HG02981 (cell line): ENCODE results near the gene FBXO17.

Experiments
- ATAC-seq: cut with Tn5 transposase; IDR thresholded peaks from one replicate; pipeline ENCODE4 v1.9.1; 2021; ENCODE audit warnings: mild to moderate bottlenecking, moderate library complexity; ENCODE audit not compliant: unreplicated experiment

Gene FBXO17

DNA sequence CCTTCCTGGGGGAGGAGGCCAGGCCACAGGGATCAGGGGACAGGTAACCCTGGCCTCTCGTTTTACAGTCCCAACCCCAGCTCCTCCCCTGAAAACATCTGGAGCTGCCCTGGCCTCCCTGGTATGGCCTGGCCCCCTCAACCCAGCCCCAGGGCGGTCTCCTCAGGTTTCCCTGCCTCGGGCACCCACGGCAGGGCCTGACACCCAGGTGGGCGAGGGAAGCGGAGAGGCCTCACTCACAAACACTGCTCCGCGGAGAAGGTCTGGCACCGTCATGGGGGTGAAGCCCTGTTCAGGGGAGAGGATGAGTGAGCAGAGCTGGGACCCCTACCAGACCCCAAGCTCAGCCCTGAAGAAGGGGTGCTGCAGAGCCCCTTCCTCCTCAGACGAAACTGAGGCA, 57.0 kb downstream of the FBXO17 start:
- ATAC-seq = no peak

- ATAC-seq = no peak
These were observed 57.5 kb downstream of the FBXO17 start for GRCh38 chr19:38917921-38918491.

GRCh38 chr19:38917516-38917915, 58.0 kb downstream of the FBXO17 start:
- no peak for ATAC-seq

DNA sequence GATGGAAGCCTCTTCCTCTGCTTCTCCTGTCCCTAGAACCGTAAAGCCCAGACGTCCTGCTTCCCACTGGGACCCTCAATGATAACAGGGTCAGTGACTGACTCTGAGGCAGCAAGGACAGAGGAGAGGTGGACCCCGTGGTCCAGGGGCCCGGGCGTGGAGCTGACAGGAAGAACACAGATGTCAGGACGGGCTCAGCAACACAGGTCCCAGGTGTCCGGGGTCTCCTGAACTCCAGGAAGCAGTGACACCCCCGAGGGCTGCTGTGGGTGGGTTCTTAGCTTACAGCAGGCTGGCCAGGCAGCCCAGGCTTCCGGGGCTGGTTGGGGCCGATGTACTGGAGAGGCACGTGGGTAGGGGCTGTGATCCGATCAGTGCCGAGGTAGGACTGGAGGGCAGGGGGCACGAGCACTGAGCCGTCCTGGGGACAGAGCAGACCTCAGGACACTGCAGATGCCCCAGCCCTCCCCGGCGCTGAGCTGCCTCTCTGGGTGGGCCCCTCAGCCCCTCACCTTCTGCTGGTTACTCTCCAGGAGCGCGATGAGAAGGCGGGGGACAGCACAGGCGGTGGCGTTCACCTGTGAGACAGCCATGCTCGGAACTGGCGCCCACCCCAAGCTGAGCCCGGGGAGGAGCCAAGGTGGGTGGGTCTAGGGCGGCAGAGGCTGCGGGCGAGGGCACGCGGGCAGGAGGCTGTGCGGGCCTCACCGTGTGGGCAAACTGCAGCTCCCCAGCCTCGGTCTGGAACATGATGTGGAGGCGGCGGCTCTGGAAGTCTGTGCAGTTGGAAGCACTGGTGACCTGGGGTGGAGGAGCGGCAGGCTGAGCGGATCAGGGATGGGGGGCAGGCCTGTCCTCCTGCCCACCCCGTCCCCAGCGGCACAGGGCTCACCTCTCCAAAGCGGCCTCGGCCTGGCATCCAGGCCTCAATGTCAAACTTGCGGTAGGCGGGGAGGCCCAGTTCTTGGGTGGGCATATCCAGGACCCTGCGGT, 59.9 kb downstream of the FBXO17 start:
- ATAC-seq = no peak

- ATAC-seq = no peak
These were observed 61.6 kb downstream of the FBXO17 start for GRCh38 chr19:38913958-38914357.

DNA sequence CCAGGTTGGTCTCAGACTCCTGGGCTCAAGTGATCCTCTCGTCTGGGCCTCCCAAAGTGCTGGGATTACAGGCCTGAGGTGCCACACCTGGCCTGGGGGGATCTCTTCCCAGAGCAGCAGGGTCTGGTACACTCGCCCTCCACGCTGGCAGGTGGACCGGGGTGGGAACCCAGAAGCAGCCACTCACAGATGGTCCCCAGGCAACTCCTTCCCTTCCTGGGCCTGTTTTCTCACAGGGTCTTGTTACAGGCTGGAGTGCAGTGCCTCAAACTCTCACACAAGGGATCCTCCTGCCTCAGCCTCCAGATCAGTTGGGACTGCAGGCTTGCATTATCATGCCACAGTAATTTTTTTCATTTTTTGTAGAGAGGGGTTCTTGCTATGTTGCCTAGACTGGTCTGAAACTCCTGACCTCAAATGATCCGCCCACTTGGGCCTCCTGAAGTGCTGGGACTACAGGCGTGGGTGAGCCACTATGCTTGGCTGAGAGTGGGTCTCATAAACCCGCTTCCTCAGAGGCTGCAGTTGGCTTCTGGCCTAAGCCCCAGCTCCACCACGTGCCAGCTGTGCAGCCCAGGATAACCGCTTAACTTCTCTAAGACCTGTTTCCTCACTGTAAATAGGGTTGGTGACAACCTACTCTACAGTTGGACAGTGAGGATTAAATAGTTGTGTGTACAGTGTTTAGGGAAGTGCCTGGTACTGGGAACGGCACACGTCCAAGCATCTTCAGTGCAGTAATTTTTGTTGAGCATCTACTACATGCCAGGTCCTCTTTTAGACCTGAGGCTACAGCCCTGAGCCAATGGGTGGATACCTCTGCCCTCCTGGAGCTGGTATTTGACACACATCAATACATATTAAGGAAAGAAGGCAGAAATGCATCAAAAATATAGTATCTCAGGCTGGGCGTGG, 62.7 kb downstream of the FBXO17 start:
- no peak for ATAC-seq

DNA sequence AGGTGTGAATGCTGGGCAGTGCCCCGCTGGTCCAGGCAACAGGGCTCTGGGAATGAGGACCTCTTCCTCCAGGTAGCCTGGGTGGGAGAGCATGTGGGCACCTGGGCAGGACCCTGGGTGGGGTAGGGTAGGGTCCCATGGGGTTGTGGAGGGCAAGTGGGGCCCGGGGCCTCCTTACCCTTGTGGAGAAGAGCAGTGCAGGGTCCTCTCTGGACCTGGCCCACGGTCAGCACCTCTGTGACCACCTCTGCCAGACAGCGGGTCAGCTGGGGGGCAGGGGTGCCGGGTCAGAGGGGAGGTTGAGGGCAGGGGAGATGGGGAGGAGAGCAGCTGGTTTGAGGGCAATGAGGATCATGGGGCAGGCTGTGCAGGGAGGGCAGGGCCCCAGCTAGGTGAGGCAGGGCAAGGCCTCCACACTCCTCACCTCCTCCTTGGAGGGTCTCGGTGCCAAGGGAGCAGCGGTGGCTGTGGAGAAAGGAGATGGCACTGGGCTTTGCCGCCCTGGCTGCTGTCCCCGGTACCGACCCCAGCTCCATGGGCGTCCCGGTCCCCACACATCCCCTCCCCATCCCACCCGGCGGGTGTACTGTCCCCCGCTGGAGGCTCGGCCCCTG, 64.0 kb downstream of the FBXO17 start:
- ATAC-seq = no peak

DNA sequence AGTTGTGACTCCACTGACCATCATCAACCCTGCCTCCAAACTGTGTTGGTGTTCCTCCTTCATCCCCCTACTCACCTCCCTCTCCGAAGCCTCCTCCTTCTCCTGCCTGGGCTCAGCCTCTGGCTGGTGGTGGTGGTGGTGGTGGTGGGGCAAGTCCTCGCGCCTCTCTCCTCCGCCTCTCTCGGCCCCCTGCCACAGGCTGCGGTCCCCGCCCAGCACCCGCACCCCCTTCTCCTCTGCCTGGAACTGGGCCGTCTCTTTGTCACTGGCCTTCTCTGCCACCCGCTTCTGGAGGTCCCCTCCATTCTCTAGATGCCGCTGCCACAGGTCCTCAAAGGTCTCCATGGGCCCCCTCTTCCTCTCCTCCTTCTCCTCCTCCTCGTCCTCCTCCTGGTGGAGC, 65.1 kb downstream of the FBXO17 start:
- no peak for ATAC-seq

- ATAC-seq = no peak
These were observed 66.6 kb downstream of the FBXO17 start for GRCh38 chr19:38908911-38909310.

GRCh38 chr19:38907670-38908069, 67.9 kb downstream of the FBXO17 start:
- no peak for ATAC-seq

DNA sequence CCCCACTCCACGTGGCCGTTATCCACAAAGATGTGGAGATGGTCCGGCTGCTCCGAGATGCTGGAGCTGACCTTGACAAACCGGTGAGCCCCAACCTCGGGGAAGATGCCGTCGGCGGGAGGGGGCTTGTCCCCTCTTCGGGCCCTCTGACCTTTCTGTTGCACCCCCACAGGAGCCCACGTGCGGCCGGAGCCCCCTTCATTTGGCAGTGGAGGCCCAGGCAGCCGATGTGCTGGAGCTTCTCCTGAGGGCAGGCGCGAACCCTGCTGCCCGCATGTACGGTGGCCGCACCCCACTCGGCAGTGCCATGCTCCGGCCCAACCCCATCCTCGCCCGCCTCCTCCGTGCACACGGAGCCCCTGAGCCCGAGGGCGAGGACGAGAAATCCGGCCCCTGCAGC, 68.3 kb downstream of the FBXO17 start:
- ATAC-seq = no peak

GRCh38 chr19:38905620-38906019, 69.9 kb downstream of the FBXO17 start:
- ATAC-seq = no peak

DNA sequence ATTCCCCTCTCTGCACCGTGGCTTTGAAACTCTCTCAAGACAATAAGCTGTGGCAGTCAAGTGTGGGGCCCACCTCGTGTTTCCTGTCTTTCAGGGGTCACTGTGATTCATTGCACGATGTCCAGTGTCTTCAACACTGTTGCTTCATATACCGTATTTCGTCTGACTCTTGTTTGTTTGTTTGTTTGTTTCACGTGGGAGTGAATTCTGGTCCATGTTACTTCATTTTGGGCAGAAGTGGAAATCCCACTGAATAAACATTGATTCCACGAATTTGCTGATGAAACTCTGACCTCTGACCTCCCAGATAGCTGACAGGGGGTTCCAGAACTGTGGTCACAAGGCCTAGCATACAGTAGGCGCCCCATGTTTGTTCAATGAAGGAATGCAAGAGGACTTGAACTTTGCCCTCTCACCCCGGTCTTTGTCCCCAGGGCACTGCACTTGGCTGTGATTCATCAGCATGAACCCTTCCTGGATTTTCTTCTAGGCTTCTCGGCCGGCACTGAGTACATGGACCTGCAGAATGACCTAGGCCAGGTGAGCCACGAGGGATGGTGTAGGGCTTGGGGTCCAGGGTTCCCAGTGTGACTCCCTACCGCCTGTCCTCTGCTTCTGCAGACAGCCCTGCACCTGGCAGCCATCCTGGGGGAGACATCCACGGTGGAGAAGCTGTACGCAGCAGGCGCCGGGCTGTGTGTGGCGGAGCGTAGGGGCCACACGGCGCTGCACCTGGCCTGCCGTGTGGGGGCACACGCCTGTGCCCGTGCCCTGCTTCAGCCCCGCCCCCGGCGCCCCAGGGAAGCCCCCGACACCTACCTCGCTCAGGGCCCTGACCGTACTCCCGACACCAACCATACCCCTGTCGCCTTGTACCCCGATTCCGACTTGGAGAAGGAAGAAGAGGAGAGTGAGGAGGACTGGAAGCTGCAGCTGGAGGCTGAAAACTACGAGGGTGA, 70.7 kb downstream of the FBXO17 start:
- ATAC-seq = no peak

DNA sequence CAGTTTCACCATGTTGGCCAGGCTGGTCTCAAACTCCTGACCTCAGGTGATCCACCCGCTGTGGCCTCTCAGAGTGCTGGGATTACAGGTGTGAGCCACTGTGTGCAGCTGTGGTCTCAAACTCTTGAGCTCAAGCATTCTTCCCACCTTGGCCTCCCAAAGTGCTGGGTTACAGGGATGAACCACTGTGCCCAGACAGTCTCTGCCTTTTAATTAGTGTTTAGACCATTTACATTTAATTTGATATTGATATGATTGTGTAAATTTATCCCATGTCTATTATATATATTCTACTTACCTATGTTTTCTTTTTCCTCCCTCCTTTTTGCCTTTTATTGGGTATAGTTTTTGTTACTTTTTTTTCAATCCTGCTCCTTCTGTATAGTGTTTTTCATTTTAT, 73.9 kb downstream of the FBXO17 start:
- ATAC-seq = no peak

DNA sequence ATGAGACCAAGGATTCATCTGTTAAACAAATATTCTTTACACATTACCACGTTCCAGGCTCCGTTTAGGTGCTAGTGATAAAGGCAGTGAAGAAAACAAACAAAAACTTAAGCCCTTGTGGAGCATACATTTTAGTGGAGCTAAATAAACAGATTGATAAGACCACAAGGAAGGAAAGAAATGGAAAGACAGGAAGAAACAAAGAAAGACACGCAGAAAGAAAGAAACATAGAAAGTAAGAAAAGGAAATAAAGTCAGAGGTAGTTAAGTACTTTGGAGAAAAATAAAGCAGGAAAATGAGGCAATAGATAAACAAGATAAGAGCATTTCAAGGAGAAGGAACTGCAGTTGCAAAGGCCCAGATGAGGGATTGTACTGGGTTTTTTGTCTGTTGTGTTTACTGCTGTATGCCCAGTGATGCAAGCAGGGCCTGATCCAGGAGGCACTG, 74.8 kb downstream of the FBXO17 start:
- ATAC-seq = no peak

DNA sequence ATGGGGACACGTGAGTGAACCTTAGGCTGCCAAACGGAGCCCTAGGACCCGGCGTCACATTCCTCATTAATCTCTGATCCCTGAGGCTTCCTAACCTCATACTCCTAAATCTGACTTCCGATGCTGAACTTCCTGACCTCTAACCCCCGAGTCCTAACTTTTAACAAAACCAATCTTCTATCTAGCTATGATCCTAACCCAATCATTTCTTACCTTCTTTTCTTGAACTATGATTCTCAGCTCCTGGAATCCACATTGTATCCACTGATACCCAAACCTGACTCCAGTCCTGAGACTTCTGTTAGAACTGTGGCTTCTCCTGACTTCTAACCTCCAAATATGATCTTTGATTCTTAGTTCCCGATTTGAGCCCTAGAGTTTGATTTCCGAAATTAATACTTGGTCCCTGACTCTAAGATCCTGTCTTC, 75.3 kb downstream of the FBXO17 start:
- ATAC-seq = no peak

DNA sequence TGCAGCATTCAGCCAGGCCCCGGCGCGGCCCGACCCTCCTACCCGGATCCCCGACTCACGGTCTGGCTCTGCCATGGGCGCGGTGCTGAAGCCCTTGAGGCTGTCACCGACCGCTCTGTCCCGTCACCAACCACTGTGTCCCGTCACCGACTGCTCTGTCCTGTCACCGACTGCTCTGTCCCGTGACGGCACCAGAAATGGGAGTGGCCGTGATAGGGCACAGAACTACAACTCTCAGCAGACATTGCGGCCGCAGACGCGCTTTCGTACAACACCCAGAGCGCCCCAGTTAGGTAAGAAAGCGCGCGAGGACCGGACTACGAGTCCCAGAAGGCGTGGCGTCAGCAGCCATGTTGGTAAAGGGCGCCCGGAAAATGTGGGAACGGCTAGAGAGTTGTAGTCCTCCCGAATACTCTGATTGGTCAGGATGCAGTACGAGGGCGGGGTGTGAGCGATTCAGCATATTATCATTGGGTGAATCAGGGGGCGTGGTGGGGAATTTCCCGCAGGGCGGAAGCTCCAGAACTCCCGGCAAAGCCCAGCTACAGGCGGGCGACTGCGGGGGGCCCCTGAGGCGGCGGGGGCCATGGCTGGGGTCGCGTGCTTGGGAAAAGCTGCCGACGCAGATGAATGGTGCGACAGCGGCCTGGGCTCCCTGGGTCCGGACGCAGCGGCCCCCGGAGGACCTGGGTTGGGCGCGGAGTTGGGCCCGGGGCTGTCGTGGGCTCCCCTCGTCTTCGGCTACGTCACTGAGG, 75.9 kb downstream of the FBXO17 start, which contains the start of the genes NFKBIB and SIRT2:
Gene NFKBIB, plus strand, starts transcription at position 523 of the 755 bp plus-strand sequence. Its CDS starts 64 bp downstream, at position 587.
Gene SIRT2, minus strand, starts transcription at position 172 of the 755 bp plus-strand sequence. Its CDS starts 97 bp downstream, at position 75.
- peak; percentile 88 for ATAC-seq

- ATAC-seq = no peak
These were observed 76.6 kb downstream of the FBXO17 start for GRCh38 chr19:38898788-38899446.
